C4-2B (cell line): ENCODE results near the gene CFL1.
A peak's percentile ranks its signal among the peaks of the same experiment; 100 is the strongest.

Source experiments
- ZFX ChIP-seq: fragments of 450-650 bp; IDR thresholded peaks from 2 replicates; pipeline ENCODE4 v1.6.1; 2017
- TF ChIP-seq, protein P1 (sequence below): fragments of 450-650 bp; conservative IDR thresholded peaks from 2 replicates; pipeline ENCODE4 v1.5.1; 2017; ENCODE audit warnings: mild to moderate bottlenecking

DNA sequence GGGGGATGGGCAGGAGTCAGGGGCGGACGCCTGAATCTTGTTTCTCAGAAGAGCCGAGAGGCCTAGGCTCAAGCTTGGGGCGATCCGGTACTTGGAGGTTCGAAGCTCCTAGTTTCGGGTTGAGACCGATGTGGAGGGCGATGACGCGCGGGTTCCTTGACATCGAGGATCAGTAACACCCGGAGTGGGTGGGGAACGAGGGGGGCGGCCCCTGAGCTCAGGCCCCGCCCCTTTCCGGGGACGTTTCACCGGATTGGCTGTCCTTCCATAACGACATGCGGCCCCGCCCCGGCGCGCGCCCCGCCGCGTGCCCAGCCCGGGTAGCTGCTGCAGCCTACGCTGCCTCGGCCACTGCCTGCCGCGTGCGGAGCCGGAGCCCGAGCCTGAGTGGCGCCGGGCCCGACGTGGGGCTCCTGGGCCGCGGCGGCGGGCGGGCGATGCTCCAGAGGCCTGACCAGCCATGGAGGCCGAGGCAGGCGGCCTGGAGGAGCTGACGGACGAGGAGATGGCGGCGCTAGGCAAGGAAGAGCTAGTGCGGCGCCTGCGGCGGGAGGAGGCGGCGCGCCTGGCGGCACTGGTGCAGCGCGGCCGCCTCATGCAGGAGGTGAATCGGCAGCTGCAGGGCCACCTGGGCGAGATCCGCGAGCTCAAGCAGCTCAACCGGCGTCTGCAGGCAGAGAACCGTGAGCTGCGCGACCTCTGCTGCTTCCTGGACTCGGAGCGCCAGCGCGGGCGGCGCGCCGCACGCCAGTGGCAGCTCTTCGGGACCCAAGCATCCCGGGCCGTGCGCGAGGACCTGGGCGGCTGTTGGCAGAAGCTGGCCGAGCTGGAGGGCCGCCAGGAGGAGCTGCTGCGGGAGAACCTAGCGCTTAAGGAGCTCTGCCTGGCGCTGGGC is 32.6 kb upstream of the CFL1 start, which contains the start of gene CCDC85B:
- TF ChIP-seq, protein P1, sequence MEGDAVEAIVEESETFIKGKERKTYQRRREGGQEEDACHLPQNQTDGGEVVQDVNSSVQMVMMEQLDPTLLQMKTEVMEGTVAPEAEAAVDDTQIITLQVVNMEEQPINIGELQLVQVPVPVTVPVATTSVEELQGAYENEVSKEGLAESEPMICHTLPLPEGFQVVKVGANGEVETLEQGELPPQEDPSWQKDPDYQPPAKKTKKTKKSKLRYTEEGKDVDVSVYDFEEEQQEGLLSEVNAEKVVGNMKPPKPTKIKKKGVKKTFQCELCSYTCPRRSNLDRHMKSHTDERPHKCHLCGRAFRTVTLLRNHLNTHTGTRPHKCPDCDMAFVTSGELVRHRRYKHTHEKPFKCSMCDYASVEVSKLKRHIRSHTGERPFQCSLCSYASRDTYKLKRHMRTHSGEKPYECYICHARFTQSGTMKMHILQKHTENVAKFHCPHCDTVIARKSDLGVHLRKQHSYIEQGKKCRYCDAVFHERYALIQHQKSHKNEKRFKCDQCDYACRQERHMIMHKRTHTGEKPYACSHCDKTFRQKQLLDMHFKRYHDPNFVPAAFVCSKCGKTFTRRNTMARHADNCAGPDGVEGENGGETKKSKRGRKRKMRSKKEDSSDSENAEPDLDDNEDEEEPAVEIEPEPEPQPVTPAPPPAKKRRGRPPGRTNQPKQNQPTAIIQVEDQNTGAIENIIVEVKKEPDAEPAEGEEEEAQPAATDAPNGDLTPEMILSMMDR = no peak; the same call in 1 of the 2 replicates
- TF ChIP-seq ZFX = peak; percentile 90; the same call in 1 of the 2 replicates
